Stimulated activated naive CD8-positive, alpha-beta T cell treated with anti-CD3 and anti-CD28 coated beads, Interleukin-15, Interleukin-2, amounts not matched to agents 100 ng/mL and 50 ng/mL, for 24 hours (primary cell): Measurements from ENCODE around the gene SNX3.
A peak's percentile ranks its signal among the peaks of the same experiment; 100 is the strongest.
"Not testable (repeated sequence)": the region's sequence is repeated elsewhere in the genome, so short reads cannot be mapped to it uniquely, and the experiment has no call there.

Experiments
- H3K27ac Mint-ChIP-seq: one replicate; pipeline ENCODE4 v1.8.0; 2021; ENCODE audit warnings: mild to moderate bottlenecking, mixed read lengths
- H3K27me3 Mint-ChIP-seq: one replicate; pipeline ENCODE4 v1.8.0; 2021; ENCODE audit warnings: mixed read lengths
- H3K36me3 Mint-ChIP-seq: one replicate; pipeline ENCODE4 v1.8.0; 2021; ENCODE audit warnings: low read depth, mixed read lengths
- H3K4me1 Mint-ChIP-seq: one replicate; pipeline ENCODE4 v1.8.0; 2021; ENCODE audit warnings: low read depth, mixed read lengths
- H3K4me3 Mint-ChIP-seq: one replicate; pipeline ENCODE4 v1.8.0; 2021; ENCODE audit warnings: mild to moderate bottlenecking, mixed read lengths
- H3K9me3 Mint-ChIP-seq: one replicate; pipeline ENCODE4 v1.8.0; 2021; ENCODE audit warnings: mixed read lengths

Gene SNX3

GRCh38 chr6:108285381-108285780 is 24.5 kb upstream of the SNX3 start:
- H3K4me3 Mint-ChIP-seq, result no peak overlapping the region

DNA sequence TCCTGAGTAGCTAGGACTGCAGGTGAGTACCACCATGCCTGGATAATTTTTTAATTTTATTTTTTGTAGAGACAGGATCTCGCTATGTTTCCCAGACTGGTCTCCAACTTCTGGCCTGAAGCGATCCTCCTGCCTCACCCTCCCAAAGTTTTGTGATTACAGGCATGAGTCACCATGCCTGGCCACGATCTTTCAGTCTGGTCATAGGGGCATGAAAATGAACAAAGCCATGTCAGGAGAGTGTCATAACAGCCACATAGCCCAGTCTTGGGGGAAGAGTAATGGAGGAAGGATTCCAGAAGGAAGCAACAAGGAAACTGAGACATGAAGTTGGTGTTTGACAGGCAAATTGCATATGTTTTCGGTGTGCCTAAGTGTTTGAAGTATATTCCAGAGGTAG is 17.0 kb upstream of the SNX3 start:
- H3K4me3 Mint-ChIP-seq, result no peak overlapping the region
- H3K27ac Mint-ChIP-seq, result no peak overlapping the region
- no peaks in the 10 kb centered on the region for H3K9me3 Mint-ChIP-seq
- no peaks in the 10 kb centered on the region for H3K36me3 Mint-ChIP-seq
- H3K4me1 Mint-ChIP-seq, result no peaks in the 10 kb centered on the region
- H3K27me3 Mint-ChIP-seq, result no peaks in the 10 kb centered on the region

More at GRCh38 chr6:108285381-108285780, 24.5 kb upstream of the SNX3 start:
- H3K27me3 Mint-ChIP-seq, result peaks cover 4% of the 10 kb centered on the region
- no peak overlapping the region for H3K27ac Mint-ChIP-seq
- no peaks in the 10 kb centered on the region for H3K9me3 Mint-ChIP-seq
- peaks cover 9% of the 10 kb centered on the region for H3K4me1 Mint-ChIP-seq
- no peaks in the 10 kb centered on the region for H3K36me3 Mint-ChIP-seq

DNA sequence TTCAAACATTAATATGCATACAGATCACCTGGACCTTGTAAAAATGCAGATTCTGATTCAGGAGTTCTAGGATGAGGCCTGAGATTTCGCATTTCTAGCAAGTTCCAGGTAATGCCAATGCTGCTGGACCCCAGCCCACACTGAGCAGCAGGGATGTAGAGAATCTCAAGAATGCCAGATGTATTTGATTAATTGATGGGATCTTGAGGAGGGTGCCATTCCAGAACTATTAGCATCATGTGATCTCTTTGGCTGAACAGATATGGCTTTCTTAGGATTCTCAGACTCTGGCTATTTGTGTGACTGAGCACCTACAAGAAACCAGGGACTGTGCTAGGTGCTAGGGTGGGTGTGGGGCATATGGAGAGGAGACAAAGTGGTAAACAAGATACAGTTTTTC is 16.5 kb upstream of the SNX3 start:
- H3K4me3 Mint-ChIP-seq, result no peak overlapping the region
- H3K36me3 Mint-ChIP-seq, result no peaks in the 10 kb centered on the region
- no peaks in the 10 kb centered on the region for H3K27me3 Mint-ChIP-seq
- H3K27ac Mint-ChIP-seq, result no peak overlapping the region
- no peaks in the 10 kb centered on the region for H3K9me3 Mint-ChIP-seq
- no peaks in the 10 kb centered on the region for H3K4me1 Mint-ChIP-seq

- Mint-ChIP-seq H3K9me3 (no peaks in the 10 kb centered on the region), H3K4me3 (no peak overlapping the region), H3K27me3 (no peaks in the 10 kb centered on the region), H3K4me1 (no peaks in the 10 kb centered on the region), H3K27ac (no peak overlapping the region), H3K36me3 (no peaks in the 10 kb centered on the region)
Measured at GRCh38 chr6:108275976-108276375, 15.1 kb upstream of the SNX3 start.

DNA sequence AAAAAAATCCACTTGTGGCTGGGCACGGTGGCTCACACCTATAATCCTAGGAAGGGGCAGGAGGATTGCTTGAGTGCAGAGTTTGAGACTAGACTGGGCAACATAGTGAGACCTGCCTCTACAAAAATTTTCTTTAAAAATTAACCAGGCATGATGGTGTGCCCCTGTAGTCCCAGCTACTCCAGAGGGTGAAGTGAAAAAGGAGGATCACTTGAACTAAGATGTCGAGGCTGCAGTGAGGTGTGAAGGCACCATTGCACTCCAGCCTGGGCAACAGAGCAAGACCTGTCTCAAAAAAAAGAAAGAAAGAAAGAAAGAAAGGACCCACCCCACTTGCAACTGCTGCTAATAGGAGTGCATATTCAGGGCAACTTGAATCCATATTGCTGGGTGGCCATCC is 13.7 kb upstream of the SNX3 start:
- Mint-ChIP-seq H3K4me1 (no peaks in the 10 kb centered on the region), H3K27ac (no peak overlapping the region), H3K9me3 (no peaks in the 10 kb centered on the region), H3K36me3 (no peaks in the 10 kb centered on the region), H3K4me3 (no peak overlapping the region), H3K27me3 (no peaks in the 10 kb centered on the region)

GRCh38 chr6:108269955-108270354 is 9.1 kb upstream of the SNX3 start:
- H3K27me3 Mint-ChIP-seq, H3K4me3 Mint-ChIP-seq, H3K4me1 Mint-ChIP-seq, H3K36me3 Mint-ChIP-seq, H3K9me3 Mint-ChIP-seq, H3K27ac Mint-ChIP-seq: not testable (repeated sequence)

- Mint-ChIP-seq H3K27ac (no peak overlapping the region), H3K27me3 (no peaks in the 10 kb centered on the region), H3K36me3 (no peaks in the 10 kb centered on the region), H3K9me3 (no peaks in the 10 kb centered on the region), H3K4me1 (no peaks in the 10 kb centered on the region), H3K4me3 (no peak overlapping the region)
Measured at GRCh38 chr6:108268845-108269244, 8.0 kb upstream of the SNX3 start.

GRCh38 chr6:108263371-108263770 is 2.5 kb upstream of the SNX3 start:
- Mint-ChIP-seq H3K9me3 (no peaks in the 10 kb centered on the region), H3K27me3 (no peaks in the 10 kb centered on the region), H3K4me1 (peaks cover 23% of the 10 kb centered on the region), H3K4me3 (no peak overlapping the region), H3K36me3 (no peaks in the 10 kb centered on the region), H3K27ac (no peak overlapping the region)

GRCh38 chr6:108260126-108260808 is 573 bp downstream of the SNX3 start:
- Mint-ChIP-seq H3K36me3 (peaks cover 5% of the 10 kb centered on the region), H3K4me3 (peak overlapping the region; percentile 94), H3K27me3 (no peaks in the 10 kb centered on the region), H3K27ac (peak overlapping the region; percentile 83), H3K4me1 (peaks cover 43% of the 10 kb centered on the region), H3K9me3 (no peaks in the 10 kb centered on the region)

DNA sequence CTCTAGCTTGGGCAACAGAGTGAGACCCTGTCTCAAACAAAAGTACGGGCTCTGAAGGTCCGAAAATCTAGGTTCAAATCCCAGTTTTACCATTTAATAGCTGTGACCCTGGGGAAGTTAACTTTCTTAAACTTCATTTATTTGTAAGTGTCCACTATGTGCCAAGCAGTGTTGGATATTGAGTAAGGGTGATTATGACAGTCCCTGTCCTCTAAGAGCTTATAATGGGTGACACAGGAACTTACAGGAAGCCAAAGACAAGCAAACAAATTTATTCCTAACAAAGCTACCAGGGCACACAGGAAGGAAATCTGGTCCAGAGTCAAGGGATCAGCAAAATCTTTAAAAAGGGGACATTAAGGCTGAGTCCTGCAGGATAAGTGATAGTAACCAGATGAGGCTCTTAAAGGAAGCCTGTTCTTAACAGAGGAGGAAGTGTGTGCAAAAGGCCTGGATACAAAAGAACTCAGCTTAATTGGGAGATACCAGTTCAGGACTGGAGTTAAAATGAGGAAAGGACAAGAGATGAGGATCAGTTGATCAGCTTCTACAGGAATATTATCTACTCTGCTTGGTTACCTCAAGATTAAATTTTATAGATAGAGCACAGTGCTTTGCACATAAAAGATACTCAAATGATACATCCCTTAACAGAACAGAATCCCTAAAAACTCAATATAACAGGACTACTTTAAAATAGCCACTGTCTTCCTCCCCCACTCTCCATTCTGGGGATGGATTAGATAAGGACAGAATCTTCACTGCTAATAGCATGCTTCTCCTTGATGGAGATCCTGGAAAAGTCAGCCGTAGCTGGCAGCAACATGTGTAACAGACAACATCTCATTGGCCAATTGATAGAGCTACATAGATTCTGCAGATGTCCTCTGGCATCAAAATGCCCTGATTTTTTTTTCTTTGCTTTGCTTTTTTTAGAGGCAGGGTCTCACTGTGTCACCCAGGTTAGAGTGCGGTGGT is 6.1 kb downstream of the SNX3 start:
- Mint-ChIP-seq H3K27ac (no peak overlapping the region), H3K9me3 (no peaks in the 10 kb centered on the region), H3K4me3 (no peak overlapping the region), H3K36me3 (peaks cover 37% of the 10 kb centered on the region), H3K27me3 (no peaks in the 10 kb centered on the region), H3K4me1 (peaks cover 72% of the 10 kb centered on the region)

DNA sequence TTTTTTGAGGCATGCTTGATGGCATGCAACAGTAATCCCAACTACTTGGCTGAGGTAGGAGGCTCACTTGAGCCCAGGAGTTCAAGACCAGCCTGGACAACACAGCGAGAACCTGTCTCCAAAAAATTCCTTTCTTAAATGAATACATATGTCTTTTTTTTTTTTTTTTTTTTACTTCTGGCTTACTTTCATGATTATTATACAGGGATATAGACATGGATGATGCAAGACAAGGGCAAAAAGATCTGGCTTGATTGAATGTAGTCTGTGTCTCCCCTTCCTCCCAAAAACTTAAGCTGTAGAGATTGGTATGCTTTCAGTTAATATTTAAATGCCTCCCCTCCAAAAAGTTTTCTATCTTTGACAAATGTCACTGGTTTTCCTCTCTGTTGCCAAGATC is 7.6 kb downstream of the SNX3 start:
- Mint-ChIP-seq H3K27ac (no peak overlapping the region), H3K9me3 (no peaks in the 10 kb centered on the region), H3K4me1 (peaks cover 67% of the 10 kb centered on the region), H3K27me3 (no peaks in the 10 kb centered on the region), H3K36me3 (peaks cover 42% of the 10 kb centered on the region), H3K4me3 (no peak overlapping the region)

GRCh38 chr6:108252055-108252454 is 8.8 kb downstream of the SNX3 start:
- peaks cover 65% of the 10 kb centered on the region for H3K4me1 Mint-ChIP-seq
- H3K27ac Mint-ChIP-seq, result no peak overlapping the region
- peaks cover 51% of the 10 kb centered on the region for H3K36me3 Mint-ChIP-seq
- no peaks in the 10 kb centered on the region for H3K9me3 Mint-ChIP-seq
- H3K4me3 Mint-ChIP-seq, result no peak overlapping the region
- no peaks in the 10 kb centered on the region for H3K27me3 Mint-ChIP-seq

- no peak overlapping the region for H3K27ac Mint-ChIP-seq
- no peaks in the 10 kb centered on the region for H3K27me3 Mint-ChIP-seq
- H3K4me3 Mint-ChIP-seq, result no peak overlapping the region
- H3K36me3 Mint-ChIP-seq, result peaks cover 52% of the 10 kb centered on the region
- H3K4me1 Mint-ChIP-seq, result peaks cover 57% of the 10 kb centered on the region
- no peaks in the 10 kb centered on the region for H3K9me3 Mint-ChIP-seq
Measured at GRCh38 chr6:108251252-108251651, 9.6 kb downstream of the SNX3 start.

GRCh38 chr6:108250240-108250866 is 10.5 kb downstream of the SNX3 start:
- Mint-ChIP-seq H3K9me3 (no peaks in the 10 kb centered on the region), H3K27me3 (no peaks in the 10 kb centered on the region), H3K4me1 (peaks cover 53% of the 10 kb centered on the region), H3K27ac (no peak overlapping the region), H3K36me3 (peaks cover 59% of the 10 kb centered on the region), H3K4me3 (no peak overlapping the region)

GRCh38 chr6:108247965-108248536 is 12.8 kb downstream of the SNX3 start:
- no peaks in the 10 kb centered on the region for H3K27me3 Mint-ChIP-seq
- peaks cover 43% of the 10 kb centered on the region for H3K4me1 Mint-ChIP-seq
- H3K4me3 Mint-ChIP-seq, result no peak overlapping the region
- H3K27ac Mint-ChIP-seq, result no peak overlapping the region
- H3K36me3 Mint-ChIP-seq, result peaks cover 61% of the 10 kb centered on the region
- H3K9me3 Mint-ChIP-seq, result no peaks in the 10 kb centered on the region
